Measurements from ENCODE around the gene ALG9.
"Not testable (repeated sequence)": the region's sequence is repeated elsewhere in the genome, so short reads cannot be mapped to it uniquely, and the experiment has no call there.

ALG9 gene, protein sequence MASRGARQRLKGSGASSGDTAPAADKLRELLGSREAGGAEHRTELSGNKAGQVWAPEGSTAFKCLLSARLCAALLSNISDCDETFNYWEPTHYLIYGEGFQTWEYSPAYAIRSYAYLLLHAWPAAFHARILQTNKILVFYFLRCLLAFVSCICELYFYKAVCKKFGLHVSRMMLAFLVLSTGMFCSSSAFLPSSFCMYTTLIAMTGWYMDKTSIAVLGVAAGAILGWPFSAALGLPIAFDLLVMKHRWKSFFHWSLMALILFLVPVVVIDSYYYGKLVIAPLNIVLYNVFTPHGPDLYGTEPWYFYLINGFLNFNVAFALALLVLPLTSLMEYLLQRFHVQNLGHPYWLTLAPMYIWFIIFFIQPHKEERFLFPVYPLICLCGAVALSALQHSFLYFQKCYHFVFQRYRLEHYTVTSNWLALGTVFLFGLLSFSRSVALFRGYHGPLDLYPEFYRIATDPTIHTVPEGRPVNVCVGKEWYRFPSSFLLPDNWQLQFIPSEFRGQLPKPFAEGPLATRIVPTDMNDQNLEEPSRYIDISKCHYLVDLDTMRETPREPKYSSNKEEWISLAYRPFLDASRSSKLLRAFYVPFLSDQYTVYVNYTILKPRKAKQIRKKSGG

DNA sequence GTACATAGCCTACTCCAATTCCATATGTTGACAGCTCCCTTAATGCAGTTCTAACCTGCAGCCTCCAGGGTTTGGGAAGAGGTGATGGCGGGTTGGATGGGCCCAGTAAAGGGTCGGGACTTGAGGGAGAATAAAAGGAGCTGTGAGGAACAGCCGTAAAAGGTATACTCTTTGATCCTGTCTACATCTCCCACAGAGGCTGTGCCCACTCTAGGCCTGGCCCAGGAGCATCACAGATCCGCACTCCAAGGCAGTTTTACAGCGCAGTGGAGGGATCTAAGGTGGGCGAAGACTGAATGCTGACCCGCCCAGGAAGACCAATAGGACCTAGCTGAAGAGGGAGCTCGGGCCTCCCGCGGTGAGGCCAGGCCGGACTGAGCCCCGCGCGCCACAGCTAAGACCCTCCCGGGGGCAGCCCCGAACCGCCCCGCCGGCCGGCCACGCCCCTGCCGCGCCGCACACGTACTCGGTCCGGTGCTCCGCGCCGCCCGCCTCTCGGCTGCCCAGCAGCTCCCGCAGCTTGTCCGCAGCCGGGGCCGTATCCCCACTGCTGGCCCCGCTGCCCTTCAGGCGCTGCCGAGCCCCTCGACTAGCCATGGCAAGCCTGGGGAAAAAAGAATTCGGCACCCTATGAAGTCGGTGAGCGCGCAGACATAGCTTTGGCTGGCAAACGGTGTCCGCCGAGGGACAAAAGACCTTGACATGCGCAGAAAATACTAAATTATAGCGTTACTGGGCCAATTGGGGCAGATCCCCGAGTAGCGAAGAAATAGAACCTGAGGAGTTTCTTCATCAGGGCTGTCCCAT, at the start of gene ALG9:
TSS of gene ALG9 (minus strand) at position 696 of the 807 bp plus-strand sequence. CDS start at position 597, 99 bp downstream.
- peak; percentile 87 for DNase-seq

DNA sequence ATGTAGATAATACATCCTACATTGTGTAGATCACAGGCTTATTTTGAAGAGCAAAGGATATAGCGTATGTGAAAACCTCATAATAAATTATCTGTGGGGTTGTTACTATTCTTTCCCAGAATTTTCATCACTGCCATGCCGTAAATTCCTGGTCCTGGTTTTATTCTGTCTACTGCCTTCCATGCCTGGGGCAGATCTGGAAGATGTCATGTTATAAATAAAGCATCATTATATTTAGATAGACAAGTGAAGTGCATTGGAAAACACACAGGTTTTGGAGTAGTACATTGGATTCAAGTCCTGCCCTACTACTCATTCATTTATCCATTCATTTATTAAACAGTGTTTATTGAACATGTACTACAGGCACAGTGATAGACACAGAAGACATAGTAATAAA, 49.5 kb upstream of the ALG9 start:
- no peak for DNase-seq

DNA sequence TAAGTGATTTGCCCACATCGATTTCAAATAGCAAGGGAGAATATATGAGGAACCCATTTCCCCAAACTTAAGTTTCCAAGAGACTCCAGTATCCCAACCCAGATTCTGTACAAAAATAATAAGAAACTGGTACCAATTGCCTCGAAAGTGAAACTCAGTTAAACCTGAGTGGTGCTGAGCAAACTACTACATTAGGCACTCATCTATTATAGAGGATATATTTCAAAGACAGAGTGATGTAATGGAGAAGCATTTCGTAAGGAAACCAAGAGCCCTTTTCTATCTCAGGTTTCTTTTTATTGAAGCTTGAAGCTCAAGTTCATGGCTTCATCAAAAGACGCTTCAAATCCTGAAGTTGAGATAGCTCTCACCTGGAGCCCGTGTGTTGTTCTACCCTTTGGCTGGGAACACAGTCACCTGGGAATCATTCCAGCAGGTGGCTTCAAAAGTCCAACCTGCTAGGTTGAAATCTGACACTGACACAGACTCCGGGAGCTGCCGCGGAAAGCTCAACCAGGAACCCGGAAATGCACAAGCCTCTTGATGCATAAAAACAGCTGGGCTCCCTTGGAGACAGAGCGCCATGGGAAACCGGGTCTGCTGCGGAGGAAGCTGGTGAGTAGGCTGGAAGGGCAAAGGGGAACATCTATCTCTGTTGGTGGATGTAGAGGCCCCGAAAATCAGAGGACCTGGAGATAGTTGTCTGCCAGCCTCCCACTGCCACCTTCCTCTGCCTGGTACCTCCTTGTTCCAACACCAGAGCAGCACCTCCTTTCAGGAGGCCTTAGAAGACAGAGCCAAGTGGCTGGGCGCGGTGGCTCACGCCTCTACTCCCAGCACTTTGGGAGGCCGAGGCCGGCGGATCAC, 47.2 kb upstream of the ALG9 start, which contains the start of gene C11orf52:
TSS of gene C11orf52 (plus strand) at position 524 of the 867 bp plus-strand sequence. CDS start at position 584, 60 bp downstream.
- peak; percentile 60 for DNase-seq

DNA sequence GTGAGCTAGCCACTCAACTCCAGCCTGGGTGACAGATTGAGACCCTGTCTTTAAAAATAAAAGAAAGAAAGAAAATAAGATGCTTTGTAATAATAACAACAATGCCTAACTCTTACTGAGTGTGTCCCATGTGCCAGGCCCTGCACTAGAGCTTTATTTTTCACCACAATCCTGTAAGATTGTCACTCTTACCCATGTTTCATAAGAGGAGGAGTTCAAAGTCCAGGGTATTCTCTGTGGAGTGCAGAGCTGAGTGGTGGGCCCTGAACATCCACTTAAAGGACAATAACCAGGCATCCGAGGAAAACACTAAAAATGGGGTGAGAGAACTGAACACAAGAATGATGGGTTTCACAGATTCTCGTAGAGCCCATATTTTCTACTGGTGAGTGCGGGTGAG, 46.4 kb upstream of the ALG9 start:
- no peak for DNase-seq

DNA sequence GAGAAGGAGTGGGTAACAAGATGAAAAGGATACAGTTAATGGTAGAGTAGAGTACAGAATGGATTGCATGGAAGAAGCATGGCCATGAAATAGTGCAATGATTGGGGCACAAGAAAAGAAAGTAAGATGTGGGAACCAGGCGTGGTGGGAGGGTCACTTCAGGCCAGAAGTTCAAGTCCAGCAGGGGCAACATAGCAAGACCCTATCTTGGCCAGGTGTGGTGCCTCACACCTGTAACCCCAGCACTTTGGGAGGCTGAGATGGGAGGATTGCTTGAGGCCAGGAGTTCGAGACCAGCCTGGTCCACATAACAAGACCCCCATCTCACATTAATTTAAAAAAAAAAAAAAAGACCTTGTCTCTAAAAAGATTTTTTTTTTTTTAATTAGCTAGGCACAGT, 45.9 kb upstream of the ALG9 start:
- DNase-seq: no peak

DNA sequence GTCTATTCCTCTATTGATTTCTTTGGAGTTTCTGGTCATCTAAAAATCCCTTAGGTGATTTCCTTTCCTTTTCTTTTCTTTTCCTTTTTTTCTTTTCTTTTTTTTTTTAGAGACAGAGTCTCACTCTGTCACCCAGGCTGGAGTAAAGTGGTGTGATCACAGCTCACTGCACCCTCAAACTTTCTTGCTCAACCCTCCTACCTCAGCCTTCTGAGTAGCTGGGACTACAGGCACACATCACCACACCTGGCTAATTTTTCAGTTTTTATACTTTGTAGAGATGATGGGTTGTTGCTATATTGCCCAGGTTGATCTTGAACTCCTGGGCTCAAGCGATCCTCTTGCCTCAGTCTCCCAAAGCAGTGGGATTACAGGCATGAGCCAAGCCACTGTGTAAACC, 45.4 kb upstream of the ALG9 start:
- no peak for DNase-seq

DNA sequence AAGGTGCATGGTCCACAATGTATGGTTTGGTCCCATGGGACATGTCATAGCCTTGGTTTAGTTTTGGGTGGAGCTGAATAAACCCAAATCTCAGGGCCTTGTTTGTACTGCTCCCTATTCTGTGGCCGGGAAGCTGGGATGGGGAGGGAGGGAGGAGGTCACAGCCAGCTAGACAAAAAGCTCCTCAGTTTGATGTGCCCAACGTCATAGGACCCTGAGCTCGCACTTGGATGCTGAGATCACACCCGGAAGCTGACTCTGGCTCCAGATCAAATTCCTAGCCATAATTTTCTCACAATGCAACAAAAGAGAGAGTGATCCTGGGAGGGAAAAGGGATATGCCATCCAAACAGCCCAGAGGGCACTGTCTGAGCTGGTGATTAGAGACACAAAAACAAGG, 42.6 kb upstream of the ALG9 start:
- DNase-seq: peak; percentile 83

DNA sequence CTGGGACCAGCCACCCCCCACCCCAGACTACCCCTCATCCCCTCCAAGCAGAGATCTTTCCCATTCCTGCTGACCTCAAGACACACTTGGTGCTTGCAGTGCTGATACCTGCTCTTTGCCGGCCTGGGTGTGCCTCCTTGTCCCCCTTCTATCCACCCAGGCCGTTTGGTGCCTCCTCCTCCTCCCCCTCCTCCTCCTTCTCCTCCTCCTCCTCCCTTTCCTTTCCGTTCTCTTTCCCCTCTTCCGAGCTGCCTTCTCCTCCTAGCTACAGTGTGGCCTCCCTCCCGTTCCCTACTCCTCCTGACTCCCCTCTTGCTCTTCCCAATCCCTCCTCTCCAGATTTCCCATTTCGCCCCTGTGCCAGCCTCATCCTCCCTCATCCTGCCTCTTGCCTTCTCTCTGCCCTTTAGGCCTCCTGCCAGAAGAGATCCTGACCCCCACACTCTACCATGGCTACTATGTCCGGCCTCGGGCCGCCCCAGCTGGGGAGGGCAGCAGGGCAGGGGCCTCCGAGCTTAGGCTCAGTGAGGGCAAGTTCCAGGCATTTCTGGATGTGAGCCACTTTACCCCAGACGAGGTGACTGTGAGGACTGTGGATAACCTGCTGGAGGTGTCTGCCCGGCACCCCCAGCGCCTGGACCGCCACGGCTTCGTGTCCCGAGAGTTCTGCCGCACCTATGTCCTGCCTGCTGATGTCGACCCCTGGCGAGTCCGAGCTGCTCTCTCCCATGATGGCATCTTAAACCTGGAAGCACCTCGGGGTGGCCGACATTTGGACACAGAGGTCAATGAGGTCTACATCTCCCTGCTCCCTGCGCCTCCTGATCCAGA, 41.9 kb upstream of the ALG9 start:
- DNase-seq: no peak

DNA sequence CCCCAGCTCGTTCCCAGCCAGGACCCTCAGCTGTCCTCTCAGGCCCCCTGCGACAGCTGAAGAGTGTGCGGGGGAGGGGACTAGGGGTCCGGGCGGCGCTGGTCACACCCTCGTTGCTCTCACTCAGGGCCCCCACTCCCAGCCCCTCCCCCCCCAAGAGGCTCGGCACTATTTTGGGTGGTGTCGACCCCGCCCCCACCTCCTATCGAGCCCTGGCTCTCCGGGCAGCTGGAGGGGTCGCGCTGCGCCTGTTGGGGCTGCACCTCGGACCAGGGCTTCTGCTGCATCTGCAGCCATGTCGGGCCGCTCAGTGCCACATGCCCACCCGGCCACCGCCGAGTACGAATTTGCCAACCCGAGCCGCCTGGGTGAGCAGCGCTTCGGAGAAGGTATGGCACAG, 41.2 kb upstream of the ALG9 start, which contains the start of gene HSPB2:
TSS of gene HSPB2 (plus strand) at position 200 of the 400 bp plus-strand sequence. CDS start at position 296, 96 bp downstream.
- DNase-seq: no peak

DNA sequence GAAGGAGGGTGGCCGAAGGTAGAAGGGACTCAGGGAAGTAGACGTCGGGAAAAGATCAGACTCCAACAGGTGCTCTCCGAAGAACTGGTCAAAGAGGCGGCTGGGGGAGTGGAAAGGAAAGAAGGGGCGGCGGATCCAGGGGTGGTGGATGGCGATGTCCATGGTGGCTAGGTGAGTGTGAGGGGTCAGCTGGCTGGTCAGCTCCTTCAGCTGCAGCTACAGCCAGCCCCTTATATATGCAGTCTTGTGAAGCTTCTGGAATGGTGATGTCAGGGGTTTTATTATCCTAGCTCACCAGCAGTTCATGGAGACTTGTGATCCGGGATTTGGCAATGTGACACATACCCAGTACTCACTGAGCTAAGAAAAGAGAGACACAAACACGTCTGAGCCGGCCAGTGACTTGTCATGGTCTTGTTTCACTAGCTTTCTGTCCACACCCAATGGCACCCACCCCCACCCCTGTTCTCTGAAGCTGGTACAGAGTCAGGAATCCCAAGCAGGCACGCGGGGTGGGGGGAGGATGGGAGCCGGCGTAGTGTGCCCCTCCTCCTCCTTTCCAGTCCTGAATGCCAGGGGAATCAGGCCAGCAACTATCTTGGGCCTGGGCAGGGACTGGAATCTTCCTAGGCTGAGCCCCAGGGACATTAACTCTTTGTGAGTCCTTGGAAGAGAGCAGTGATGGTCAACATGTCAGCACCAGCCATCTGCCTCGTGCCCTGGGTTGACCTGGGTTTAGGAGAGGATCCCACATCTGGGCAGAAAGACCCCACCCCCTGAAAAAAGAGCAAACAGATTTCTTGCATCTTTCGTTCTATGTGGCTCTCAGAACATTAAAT, 40.4 kb upstream of the ALG9 start, which contains the start of gene CRYAB:
TSS of gene CRYAB (minus strand) at position 208 of the 839 bp plus-strand sequence. CDS start at position 162, 46 bp downstream.
- DNase-seq: peak; percentile 93

DNA sequence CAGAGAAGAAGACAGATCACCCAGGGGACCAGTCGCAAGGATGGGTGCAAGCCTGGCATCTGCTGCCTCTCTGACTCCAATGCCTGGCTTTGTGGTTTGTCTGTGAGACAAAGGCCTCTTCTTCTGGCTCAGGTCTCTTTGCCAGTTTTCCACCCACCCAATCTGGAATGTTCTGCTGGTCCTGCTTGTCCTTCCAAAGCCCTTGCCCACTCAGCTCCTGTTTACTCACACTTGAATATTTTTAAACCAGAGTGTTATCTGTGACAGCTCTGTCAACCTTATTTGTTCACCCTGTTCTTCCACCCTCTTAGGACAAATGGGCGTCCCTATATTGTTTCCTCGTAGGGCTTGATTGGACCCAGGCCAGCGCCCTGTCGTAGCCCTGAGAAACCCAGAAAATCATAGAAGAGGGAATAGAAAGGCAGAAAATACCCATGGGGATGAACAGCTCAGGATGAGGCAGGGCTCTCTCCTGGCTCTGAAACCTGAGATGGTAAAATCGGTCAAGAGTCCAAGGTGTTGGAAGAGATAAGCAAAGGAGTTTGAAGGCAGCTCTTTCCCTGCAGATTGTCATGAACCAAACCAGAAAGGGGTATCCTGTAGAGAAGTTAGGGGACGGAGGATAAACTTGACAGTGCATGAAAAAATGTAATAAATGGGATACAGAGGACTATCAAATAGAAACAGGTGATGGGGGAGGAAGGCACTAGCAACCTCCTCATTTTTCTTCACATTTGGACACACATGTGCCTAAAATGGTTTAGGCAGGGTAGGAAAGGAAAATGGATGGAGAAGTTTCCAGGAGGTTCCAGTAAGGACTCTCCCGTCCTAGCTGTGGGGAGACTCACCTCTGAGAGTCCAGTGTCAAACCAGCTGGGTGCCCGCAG, 39.5 kb upstream of the ALG9 start:
- DNase-seq: no peak

DNA sequence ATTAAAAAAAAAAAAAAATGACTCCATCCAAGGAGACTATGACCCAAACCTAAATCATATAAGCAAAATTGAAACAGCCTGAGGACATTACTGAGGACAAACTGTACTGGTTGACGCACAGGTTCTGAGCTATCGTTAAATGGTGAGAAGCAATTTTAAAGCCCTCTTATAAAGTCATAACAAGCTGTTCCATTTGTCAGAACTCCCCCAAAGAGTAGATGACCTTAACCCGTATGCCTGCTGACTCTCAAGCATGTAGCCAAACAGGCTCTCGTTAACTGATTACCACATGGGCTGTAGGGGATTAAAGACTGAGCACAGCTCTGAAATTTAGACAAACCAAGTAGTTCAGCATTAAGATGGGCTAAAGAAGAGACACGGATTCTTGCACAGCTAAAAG, 38.0 kb upstream of the ALG9 start:
- no peak for DNase-seq

DNA sequence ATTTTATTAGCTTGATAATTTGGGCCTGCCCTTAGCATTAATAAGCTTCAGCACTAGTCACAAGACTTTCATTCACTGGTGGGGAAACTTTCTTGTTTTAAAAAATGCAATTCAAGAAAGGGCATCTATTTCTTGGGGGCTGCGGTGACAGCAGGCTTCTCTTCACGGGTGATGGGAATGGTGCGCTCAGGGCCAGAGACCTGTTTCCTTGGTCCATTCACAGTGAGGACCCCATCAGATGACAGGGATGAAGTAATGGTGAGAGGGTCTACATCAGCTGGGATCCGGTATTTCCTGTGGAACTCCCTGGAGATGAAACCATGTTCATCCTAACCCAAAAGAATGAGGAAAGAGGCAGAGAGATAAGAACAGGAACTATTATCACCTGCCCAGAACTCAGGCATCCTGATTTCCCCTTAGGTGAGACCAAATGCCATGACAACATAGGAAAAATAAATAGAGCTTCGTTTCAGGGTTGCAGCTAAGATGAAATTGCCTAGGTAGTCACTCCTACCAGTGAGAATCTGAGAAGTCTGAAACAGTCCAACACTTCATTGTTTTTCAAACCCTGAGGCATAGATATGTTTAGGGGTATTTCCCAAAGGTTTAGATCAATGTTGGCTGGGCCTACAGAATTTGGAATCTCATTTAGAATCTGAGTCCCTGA, 37.4 kb upstream of the ALG9 start:
- no peak for DNase-seq

DNA sequence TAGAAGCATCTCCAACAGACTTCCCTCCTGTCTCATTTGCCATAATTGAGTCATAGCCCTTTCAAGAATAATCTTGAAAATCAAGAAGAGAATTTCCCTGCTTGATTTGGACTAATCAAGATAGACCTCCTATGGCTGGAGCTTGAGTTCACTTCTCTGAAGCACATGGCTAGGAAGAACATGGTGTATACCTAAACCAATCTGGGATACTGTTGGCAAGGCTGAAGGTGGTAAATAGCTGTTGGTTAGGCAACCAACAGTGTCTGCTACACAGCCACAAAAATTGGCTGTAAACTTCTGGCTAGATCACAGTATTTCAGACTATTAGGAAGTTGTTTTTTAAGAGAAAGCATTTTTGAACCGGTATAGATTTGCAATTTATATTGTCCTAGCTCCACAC, 35.3 kb upstream of the ALG9 start:
- DNase-seq: no peak

DNA sequence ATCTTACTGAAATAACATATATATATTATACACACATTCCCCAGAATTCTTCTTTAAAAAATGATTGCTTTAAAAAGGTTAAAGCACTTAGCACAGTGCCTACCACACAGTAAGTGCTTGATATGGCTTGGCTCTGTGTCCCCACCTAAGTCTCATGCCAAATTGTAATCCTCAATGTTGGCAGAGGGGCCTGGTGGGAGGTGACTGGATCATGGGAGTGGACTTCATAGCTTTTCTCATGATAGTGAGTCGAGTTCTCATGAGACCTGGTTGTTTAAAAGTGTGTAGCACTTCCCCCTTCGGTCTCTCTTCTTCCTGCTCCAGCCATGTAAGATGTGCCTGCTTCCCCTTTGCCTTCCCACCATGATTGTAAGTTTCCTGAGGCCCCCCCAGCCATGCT, 34.0 kb upstream of the ALG9 start:
- peak; percentile 60 for DNase-seq

DNA sequence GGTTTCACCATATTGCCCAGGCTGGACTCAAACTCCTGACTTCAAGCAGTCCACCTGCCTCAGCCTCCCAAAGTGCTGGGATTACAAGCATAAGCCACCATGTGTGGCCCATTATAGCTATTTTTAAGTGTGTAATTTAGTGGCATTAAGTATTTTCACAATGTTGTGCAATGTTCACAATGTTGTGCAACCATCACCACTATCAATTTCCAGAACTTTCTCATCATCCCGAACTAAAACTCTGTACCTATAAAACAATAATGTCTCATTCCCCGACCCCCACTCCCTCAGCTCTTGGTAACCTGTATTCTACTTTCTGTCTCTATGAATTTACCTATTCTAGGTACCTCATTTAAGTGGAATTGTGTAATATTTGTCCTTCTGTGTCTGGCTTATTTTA, 15.5 kb upstream of the ALG9 start:
- no peak for DNase-seq

DNA sequence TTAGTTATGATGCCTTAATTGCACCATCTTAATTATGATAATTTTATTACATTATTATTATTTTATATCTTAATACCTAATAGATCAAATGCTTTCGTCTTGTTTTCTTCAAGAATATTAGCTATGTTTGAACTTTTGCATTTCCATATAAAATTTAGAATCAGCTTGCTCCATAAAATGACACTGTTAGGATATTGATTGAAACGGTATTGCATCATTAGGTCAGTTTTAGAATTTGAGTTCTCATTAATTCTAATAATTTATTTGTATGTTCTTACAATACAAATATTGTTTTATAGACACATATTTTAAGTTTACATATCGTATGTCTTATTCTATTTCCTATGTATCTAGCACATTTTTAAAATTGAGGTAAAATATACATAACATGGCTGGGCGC, 14.7 kb upstream of the ALG9 start:
- no peak for DNase-seq

DNA sequence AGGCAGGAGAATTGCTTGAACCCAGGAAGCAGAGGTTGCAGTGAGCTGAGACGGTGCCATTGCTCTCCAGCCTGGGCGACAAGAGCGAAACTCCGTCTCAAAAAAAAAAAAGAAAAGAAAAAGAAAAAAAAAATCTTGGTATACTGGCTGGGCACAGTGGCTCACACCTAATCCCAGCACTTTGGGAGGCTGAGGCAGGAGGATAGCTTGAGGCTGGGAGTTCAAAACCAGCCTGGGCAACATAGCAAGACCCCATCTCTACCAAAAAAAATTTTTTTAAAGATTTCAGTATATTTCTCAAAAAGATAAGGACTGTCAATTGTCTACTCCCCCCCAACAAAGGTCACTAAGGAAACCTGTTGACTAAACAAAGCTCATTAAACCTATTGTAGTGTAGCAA, 13.7 kb upstream of the ALG9 start:
- DNase-seq: not testable (repeated sequence)

DNA sequence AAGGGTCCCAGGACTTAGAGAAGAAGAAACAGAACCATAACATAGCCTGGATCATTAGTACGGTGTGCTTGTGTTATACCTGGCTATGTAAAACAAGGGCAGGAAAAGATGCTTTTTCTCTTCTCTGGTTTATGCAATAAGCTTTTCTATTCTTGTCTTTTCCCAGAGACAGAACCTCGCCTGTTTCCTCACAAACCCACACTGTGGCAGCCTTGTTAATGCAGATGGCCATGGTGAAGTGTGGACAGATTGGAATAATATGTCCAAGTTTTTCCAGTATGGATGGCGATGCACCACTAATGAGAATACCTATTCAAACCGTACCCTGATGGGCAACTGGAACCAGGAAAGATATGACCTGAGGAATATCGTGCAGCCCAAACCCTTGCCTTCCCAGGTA, 10.8 kb upstream of the ALG9 start:
- DNase-seq: no peak

All from fibroblast of skin of right quadriceps (primary cell).